ENCODE results near the gene TRHDE. TPM values are rescaled to one million over a fixed set of nuclear protein-coding genes. Genes with fewer than 3 reads are reported as not detected.

The TRHDE gene
- total and polyA plus RNA-seq, 2 donors (not counting 3 experiments of a cell fraction or from before 2014, with no cell fraction given): not detected

DNA sequence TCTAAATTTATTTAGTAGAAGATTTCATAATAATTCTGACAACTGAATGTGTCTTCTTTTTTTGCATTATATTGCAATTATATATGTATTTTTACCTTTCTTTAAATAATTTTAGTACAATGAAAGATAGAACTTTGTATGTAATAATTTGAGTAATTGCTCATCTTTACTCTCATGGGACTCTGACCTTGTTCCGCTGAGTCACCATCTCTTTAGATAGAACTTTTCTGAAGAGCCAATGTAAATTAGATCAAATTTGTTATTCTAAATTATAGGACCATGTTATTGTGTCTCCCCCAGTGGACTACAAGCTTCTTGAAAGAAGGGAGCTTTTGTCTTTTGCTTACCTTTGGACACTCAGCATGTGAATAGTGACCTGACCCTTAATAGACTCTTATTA is 96.1 kb downstream of the TRHDE start:
- Histone ChIP-seq H4K20me1 (replicated peaks; ENCODE audit: control insufficient read depth, extremely low read depth, insufficient read depth, low read length) (no peaks in the 10 kb centered on the region), H2AFZ (ENCODE audit: low read depth, low read length) (no peak overlapping the region), H3K9me3 (replicated peaks; ENCODE audit: control insufficient read depth, insufficient read depth, low read length) (peaks cover 4% of the 10 kb centered on the region), H3K79me2 (ENCODE audit: control insufficient read depth, insufficient read depth, low read length) (no peaks in the 10 kb centered on the region), H3K4me1 (ENCODE audit: control insufficient read depth, extremely low read depth, insufficient read depth, low read length) (no peaks in the 10 kb centered on the region), H3K9ac (replicated peaks; ENCODE audit: extremely low read depth, insufficient read depth, low read length) (no peak overlapping the region), H3K4me3 (replicated peaks in 1 of 3; ENCODE audit: insufficient read depth in 1 of 3, low read depth in 1 of 3, low read length in 3 of 3) (no peak overlapping the region), H3K9me1 (replicated peaks; ENCODE audit: control insufficient read depth, extremely low read depth, insufficient read depth, low read length) (no peaks in the 10 kb centered on the region), H3K27me3 (ENCODE audit: control insufficient read depth in 2 of 2, insufficient read depth in 2 of 2, low read length in 2 of 2) (no peaks in the 10 kb centered on the region), H3K27ac (ENCODE audit: insufficient read depth, low read depth, low read length) (no peak overlapping the region), H3K4me2 (ENCODE audit: insufficient read depth, low read length) (no peak overlapping the region), H3K36me3 (ENCODE audit: control insufficient read depth in 2 of 2, extremely low read depth in 1 of 2, insufficient read depth in 2 of 2, low read length in 2 of 2) (no peaks in the 10 kb centered on the region)
- DNase-seq (ENCODE audit: low read depth, low spot score) (no peak), FAIRE-seq (no peak)
- CTCF ChIA-PET: no interaction called here
- POLR2A ChIA-PET: no interaction called here
- intact Hi-C loops (cut with micrococcal nuclease) (no loop called here), dilution Hi-C loops (cut with MboI; ENCODE audit: extremely low pct_ligation_motif_present, low sequenced_read_pairs) (no loop called here)
- BruUV-seq (replicated peaks): no TSS peak
- no peak for TF ChIP-seq POLR2A (IDR thresholded peaks at IDR 0.05; ENCODE audit: low read depth, low read length)
- TF ChIP-seq, protein P1, sequence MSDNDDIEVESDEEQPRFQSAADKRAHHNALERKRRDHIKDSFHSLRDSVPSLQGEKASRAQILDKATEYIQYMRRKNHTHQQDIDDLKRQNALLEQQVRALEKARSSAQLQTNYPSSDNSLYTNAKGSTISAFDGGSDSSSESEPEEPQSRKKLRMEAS (IDR thresholded peaks at IDR 0.05; ENCODE audit: insufficient read depth, insufficient read length): no peak
- TF ChIP-seq GATA2 (IDR thresholded peaks at IDR 0.05; ENCODE audit: insufficient read depth, insufficient read length, low read depth, low read length): no peak
- TF ChIP-seq MYC (IDR thresholded peaks at IDR 0.05; ENCODE audit: low read depth, low read length): no peak
- TF ChIP-seq POLR2AphosphoS5 (IDR thresholded peaks at IDR 0.05; ENCODE audit: insufficient read depth, low read depth, low read length): no peak
- TF ChIP-seq FOS (IDR thresholded peaks at IDR 0.05; ENCODE audit: borderline replicate concordance, insufficient read depth, low read length): no peak

DNA sequence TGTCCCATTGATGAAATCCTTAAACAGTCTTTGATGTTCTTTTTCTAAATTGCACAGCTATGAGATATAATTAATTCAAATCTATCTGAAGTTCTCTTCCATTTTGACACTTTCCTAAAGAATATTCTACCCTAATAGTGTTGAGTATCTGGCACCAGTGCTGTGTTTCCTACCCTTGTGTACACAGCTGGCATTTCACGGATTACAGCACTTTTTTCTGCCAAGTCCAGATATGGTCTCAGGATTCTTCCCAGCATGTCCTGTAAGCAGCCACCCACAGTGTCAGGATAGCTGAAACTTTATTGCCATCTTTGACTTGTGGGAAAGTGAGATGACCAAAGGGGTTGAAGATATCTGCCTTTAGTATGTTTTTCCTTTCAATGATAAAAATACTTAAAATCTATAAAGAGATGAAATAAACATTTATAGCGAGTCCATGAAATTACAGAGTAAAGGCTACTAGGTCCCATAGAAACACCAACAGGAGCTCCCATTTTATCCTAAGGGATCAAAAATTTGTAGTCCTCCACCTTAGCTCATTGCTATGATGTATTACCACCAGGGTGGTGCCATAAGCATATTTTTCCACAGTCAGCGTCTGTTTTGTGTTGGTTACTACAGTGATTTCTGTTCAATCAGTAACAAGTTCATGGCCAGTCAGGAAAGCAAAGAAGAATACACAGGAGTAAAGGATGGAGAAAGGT is 96.7 kb downstream of the TRHDE start:
- Histone ChIP-seq H3K4me1 (ENCODE audit: control insufficient read depth, extremely low read depth, insufficient read depth, low read length) (no peaks in the 10 kb centered on the region), H2AFZ (ENCODE audit: low read depth, low read length) (no peak overlapping the region), H3K9me1 (replicated peaks; ENCODE audit: control insufficient read depth, extremely low read depth, insufficient read depth, low read length) (no peaks in the 10 kb centered on the region), H3K27me3 (ENCODE audit: control insufficient read depth in 2 of 2, insufficient read depth in 2 of 2, low read length in 2 of 2) (no peaks in the 10 kb centered on the region), H3K4me3 (replicated peaks in 1 of 3; ENCODE audit: insufficient read depth in 1 of 3, low read depth in 1 of 3, low read length in 3 of 3) (no peak overlapping the region), H3K9ac (replicated peaks; ENCODE audit: extremely low read depth, insufficient read depth, low read length) (no peak overlapping the region), H4K20me1 (replicated peaks; ENCODE audit: control insufficient read depth, extremely low read depth, insufficient read depth, low read length) (no peaks in the 10 kb centered on the region), H3K27ac (ENCODE audit: insufficient read depth, low read depth, low read length) (no peak overlapping the region), H3K9me3 (replicated peaks; ENCODE audit: control insufficient read depth, insufficient read depth, low read length) (peaks cover 4% of the 10 kb centered on the region), H3K36me3 (ENCODE audit: control insufficient read depth in 2 of 2, extremely low read depth in 1 of 2, insufficient read depth in 2 of 2, low read length in 2 of 2) (no peaks in the 10 kb centered on the region), H3K79me2 (ENCODE audit: control insufficient read depth, insufficient read depth, low read length) (no peaks in the 10 kb centered on the region), H3K4me2 (ENCODE audit: insufficient read depth, low read length) (no peak overlapping the region)
- ChIA-PET POLR2A (no interaction called here), CTCF (no interaction called here)
- no TSS peak for BruUV-seq (replicated peaks)
- dilution Hi-C loops (cut with MboI; ENCODE audit: extremely low pct_ligation_motif_present, low sequenced_read_pairs): no loop called here
- intact Hi-C loops (cut with micrococcal nuclease): no loop called here
- no peak for DNase-seq (ENCODE audit: low read depth, low spot score)
- TF ChIP-seq, protein P1 (IDR thresholded peaks at IDR 0.05; ENCODE audit: insufficient read depth, insufficient read length): no peak
- no peak for TF ChIP-seq FOS (IDR thresholded peaks at IDR 0.05; ENCODE audit: borderline replicate concordance, insufficient read depth, low read length)
- TF ChIP-seq GATA2 (IDR thresholded peaks at IDR 0.05; ENCODE audit: insufficient read depth, insufficient read length, low read depth, low read length): no peak
- no peak for TF ChIP-seq EZH2 (IDR thresholded peaks at IDR 0.05; ENCODE audit: borderline replicate concordance, low read depth, low read length, severe bottlenecking)
- no peak for TF ChIP-seq POLR2A (IDR thresholded peaks at IDR 0.05; ENCODE audit: low read depth, low read length)
- no peak for TF ChIP-seq MYC (IDR thresholded peaks at IDR 0.05; ENCODE audit: low read depth, low read length)
- TF ChIP-seq, protein P2, sequence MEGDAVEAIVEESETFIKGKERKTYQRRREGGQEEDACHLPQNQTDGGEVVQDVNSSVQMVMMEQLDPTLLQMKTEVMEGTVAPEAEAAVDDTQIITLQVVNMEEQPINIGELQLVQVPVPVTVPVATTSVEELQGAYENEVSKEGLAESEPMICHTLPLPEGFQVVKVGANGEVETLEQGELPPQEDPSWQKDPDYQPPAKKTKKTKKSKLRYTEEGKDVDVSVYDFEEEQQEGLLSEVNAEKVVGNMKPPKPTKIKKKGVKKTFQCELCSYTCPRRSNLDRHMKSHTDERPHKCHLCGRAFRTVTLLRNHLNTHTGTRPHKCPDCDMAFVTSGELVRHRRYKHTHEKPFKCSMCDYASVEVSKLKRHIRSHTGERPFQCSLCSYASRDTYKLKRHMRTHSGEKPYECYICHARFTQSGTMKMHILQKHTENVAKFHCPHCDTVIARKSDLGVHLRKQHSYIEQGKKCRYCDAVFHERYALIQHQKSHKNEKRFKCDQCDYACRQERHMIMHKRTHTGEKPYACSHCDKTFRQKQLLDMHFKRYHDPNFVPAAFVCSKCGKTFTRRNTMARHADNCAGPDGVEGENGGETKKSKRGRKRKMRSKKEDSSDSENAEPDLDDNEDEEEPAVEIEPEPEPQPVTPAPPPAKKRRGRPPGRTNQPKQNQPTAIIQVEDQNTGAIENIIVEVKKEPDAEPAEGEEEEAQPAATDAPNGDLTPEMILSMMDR (IDR thresholded peaks at IDR 0.05; ENCODE audit: extremely low read depth in 1 of 2, insufficient read depth in 1 of 2, low read depth in 1 of 2, low read length in 2 of 2): no peak
- TF ChIP-seq POLR2AphosphoS5 (IDR thresholded peaks at IDR 0.05; ENCODE audit: insufficient read depth, low read depth, low read length): no peak
- no peak for TF ChIP-seq JUN (IDR thresholded peaks at IDR 0.05; ENCODE audit: borderline replicate concordance, insufficient read depth, insufficient read length, low read depth)
- FAIRE-seq: no peak
